HEK293T (cell line): ENCODE data around the gene HSPA9.

Experiments
- BHLHE40 ChIP-seq: fragments of 450-650 bp; IDR thresholded peaks from 2 replicates; pipeline ENCODE4 v1.6.1; 2016; ENCODE audit warnings: mild to moderate bottlenecking, moderate library complexity, borderline replicate concordance
- FOXM1 ChIP-seq: fragments of 450-650 bp; IDR thresholded peaks from 2 replicates; pipeline ENCODE4 v1.6.1; 2017; ENCODE audit warnings: mild to moderate bottlenecking, borderline replicate concordance
- NFRKB ChIP-seq: fragments of 450-650 bp; IDR thresholded peaks from 2 replicates; pipeline ENCODE4 v1.6.1; 2016; ENCODE audit warnings: mild to moderate bottlenecking, moderate library complexity
- PKNOX1 ChIP-seq: fragments of 450-650 bp; IDR thresholded peaks from 2 replicates; pipeline ENCODE4 v1.6.1; 2016
- SP1 ChIP-seq: fragments of 450-650 bp; IDR thresholded peaks from 2 replicates; pipeline ENCODE4 v1.6.1; 2017
- SUZ12 ChIP-seq: fragments of 450-650 bp; IDR thresholded peaks from 2 replicates; pipeline ENCODE4 v1.6.1; 2016; ENCODE audit warnings: mild to moderate bottlenecking
- TARDBP ChIP-seq: fragments of 450-650 bp; IDR thresholded peaks from 2 replicates; pipeline ENCODE4 v1.6.1; 2016

- TF ChIP-seq FOXM1 (no peak), SUZ12 (no peak), SP1 (no peak), BHLHE40 (no peak), TARDBP (no peak), PKNOX1 (no peak), NFRKB (no peak)
Observed at GRCh38 chr5:138559937-138560336, 15.3 kb downstream of the HSPA9 start.
